ENCODE data around the gene AGRP. TPM values are rescaled to one million over a fixed set of nuclear protein-coding genes. Genes with fewer than 3 reads are reported as not detected.
A peak's percentile ranks its signal among the peaks of the same experiment; 100 is the strongest.

The AGRP gene
- total RNA-seq, 1 donor from 2014 or later, result not detected

DNA sequence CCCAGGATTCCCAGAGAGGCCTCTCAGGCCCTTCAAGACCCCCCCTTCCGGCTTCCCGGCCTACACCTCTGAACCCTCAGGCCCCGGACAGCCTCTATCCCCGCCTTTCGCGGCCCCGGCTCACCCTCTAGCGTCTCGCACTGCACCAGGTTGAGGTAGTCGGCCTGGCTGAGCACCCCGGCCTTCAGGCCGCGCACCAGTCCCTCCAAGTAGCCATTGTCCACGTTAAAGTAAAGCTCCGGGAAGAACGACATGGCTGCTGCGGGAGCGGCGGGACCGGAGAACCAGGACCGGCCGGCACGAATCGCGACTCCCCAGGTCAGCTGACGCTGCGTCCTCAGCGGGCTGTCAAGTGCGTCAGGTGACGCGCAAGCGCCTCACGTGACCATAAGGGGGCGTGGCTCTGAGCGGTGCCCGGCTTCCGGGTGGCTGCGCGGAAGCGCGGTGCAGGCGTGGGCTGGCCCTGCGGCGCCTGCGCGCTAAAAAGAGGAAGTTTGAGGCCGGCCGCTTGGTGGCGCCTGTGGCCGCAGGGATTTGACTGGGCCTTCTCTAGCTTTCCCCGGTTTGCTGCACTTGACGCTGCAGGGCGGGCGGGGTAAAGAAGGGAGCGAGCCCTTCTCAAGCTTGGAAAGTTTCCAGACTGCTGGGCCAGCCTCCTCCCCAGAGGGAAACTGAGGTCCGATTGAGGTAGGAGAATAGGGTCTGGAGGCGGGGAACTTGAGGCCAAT is 2.4 kb downstream of the AGRP start, which contains the start of gene ATP6V0D1:
ATP6V0D1 (minus strand) TSS at position 325 of the 728 bp plus-strand sequence; CDS start at position 254, 71 bp downstream.
- H3K27me3 Mint-ChIP-seq (ENCODE audit: unreplicated experiment), result no peaks in the 10 kb centered on the region
- H3K4me3 Mint-ChIP-seq (ENCODE audit: unreplicated experiment), result peak within 1 kb of the TSS; percentile 97
- H3K27ac Mint-ChIP-seq (ENCODE audit: unreplicated experiment), result peak within 1 kb of the TSS; percentile 99
- peak; percentile 90 for TF ChIP-seq CTCF (IDR thresholded peaks at IDR 0.05)
- H3K9me3 Mint-ChIP-seq (ENCODE audit: unreplicated experiment), result no peaks in the 10 kb centered on the region
- H3K36me3 Mint-ChIP-seq (ENCODE audit: unreplicated experiment), result peaks cover 4% of the 10 kb centered on the region
- peaks cover 30% of the 10 kb centered on the region for H3K4me1 Mint-ChIP-seq (ENCODE audit: unreplicated experiment)
- peak; percentile 100 for DNase-seq (ENCODE audit: extremely low spot score, unreplicated experiment)

DNA sequence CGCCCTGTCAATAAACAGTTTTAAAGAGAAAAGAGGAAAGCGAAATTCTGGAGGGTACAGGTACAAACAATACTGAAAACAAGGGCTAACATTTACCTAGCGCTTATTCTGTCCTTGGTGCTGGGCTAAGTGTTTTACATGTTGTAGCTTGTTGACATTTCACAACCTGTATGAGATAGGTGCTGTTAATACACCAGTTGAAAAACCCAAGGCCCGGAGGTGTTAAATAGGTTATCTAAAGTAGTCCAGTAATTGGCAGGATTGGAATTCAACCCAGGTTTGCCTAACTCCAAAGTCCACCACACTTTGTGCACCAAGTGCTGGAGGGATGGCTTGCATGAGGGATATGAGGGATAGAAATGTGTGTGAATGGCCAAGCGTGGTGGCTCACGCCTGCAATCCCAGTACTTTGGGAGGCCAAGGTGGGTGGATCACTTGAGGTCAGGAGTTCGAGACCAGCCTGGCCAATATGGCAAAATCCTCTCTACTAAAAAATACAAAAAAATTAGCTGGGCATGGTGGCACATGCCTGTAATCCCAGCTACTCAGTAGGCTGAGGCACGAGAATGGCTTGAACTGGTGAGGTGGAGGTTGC is 5.3 kb downstream of the AGRP start:
- Mint-ChIP-seq H3K27me3 (ENCODE audit: unreplicated experiment) (no peaks in the 10 kb centered on the region), H3K36me3 (ENCODE audit: unreplicated experiment) (peaks cover 7% of the 10 kb centered on the region), H3K9me3 (ENCODE audit: unreplicated experiment) (no peaks in the 10 kb centered on the region), H3K27ac (ENCODE audit: unreplicated experiment) (no peak overlapping the region), H3K4me1 (ENCODE audit: unreplicated experiment) (peaks cover 30% of the 10 kb centered on the region), H3K4me3 (ENCODE audit: unreplicated experiment) (no peak overlapping the region)
- no peak for TF ChIP-seq CTCF (IDR thresholded peaks at IDR 0.05)
- no peak for DNase-seq (ENCODE audit: extremely low spot score, unreplicated experiment)

DNA sequence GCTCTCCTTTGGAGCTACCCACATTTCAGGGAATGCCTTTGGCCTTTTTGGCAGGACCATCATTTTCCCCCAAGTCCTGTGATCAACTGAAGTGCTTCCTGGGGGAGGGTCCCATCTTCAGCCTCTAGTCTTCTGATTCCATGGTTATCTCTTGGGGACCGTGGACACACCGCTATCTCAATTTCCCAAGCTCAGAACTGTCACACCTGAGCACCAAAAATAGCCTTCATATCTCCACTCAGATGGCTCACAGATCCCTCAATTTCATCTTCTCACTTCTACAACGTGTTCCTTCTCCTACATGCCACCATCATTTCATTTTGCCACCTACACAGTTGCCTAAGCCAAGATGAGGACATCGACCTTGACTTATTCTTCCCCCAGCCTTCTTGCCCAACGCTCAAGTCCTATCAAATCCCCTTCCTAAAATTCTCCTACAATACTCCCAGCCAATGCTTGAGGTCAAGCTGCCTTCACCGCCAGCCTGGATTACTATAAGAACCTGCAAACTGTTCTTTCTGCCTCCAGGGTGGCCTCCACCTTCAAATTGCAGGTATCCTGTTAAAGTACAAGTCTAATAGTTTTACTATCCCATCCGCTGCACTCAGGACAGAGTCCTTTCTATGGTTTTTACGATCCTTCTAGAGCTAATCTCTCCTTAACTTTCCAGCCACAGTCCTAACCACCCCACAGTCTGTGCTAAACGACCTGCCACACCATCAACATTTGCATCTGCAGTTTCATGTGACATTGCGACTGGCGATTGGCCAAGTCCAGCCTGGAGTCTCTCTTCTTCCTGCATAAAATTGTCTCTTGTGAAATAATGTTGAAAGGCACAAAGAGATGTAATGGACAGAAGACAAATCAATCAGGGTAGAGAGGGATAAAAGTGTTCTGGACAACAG is 8.5 kb downstream of the AGRP start:
- Mint-ChIP-seq H3K36me3 (ENCODE audit: unreplicated experiment) (peaks cover 7% of the 10 kb centered on the region), H3K27ac (ENCODE audit: unreplicated experiment) (no peak overlapping the region), H3K27me3 (ENCODE audit: unreplicated experiment) (no peaks in the 10 kb centered on the region), H3K4me3 (ENCODE audit: unreplicated experiment) (no peak overlapping the region), H3K4me1 (ENCODE audit: unreplicated experiment) (peaks cover 27% of the 10 kb centered on the region), H3K9me3 (ENCODE audit: unreplicated experiment) (no peaks in the 10 kb centered on the region)
- DNase-seq (ENCODE audit: extremely low spot score, unreplicated experiment), result no peak
- no peak for TF ChIP-seq CTCF (IDR thresholded peaks at IDR 0.05)

DNA sequence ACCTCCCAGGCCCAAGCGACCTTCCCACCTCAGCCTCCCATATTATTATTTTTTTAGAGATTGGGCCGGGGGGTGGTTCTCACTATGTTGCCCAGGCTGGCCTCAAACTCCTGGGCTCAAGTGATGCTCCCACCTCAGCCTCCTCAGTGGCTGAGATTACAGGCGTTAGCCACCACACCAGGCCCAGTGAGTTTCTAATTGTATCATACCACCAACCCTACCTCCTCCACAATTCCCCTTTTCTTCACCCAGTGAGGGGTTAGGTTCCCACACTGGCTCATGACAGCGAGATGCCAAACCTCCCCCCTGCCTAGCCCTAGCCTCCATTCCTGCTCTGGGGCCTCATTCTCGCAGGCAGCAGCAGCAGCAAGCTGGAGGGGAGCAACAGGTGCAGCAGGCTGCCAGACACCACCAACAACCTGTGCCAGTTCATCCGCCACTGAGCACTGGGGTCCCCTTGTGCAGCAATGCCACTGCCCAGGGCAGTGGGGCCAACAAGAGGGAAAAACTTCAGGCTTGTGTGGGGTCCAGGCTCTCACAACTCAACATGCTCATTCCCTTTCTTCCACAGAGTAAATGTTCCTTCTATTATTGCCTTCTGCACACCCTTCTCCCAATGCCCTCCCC is 11.5 kb downstream of the AGRP start:
- peaks cover 3% of the 10 kb centered on the region for H3K36me3 Mint-ChIP-seq (ENCODE audit: unreplicated experiment)
- DNase-seq (ENCODE audit: extremely low spot score, unreplicated experiment), result no peak
- TF ChIP-seq CTCF (IDR thresholded peaks at IDR 0.05), result no peak
- no peak overlapping the region for H3K4me3 Mint-ChIP-seq (ENCODE audit: unreplicated experiment)
- no peaks in the 10 kb centered on the region for H3K27me3 Mint-ChIP-seq (ENCODE audit: unreplicated experiment)
- H3K4me1 Mint-ChIP-seq (ENCODE audit: unreplicated experiment), result peaks cover 13% of the 10 kb centered on the region
- H3K9me3 Mint-ChIP-seq (ENCODE audit: unreplicated experiment), result no peaks in the 10 kb centered on the region
- H3K27ac Mint-ChIP-seq (ENCODE audit: unreplicated experiment), result no peak overlapping the region

All from osteocyte (in vitro differentiated cells).